SK-N-SH treated with all-trans-retinoic acid at 6 μM for 48 hours (cell line): ENCODE measurements around the gene KIF5B.

ENCODE experiments used
- ARNTL ChIP-seq: fragments of 450-650 bp; formaldehyde crosslinking; IDR thresholded peaks from 2 replicates; pipeline ENCODE4 v1.5.0; 2020; ENCODE audit warnings: low read depth, mild to moderate bottlenecking, moderate library complexity, borderline replicate concordance
- CREB5 ChIP-seq: fragments of 250-450 bp; sonication (Bioruptor Pico); IDR thresholded peaks from 2 replicates; pipeline ENCODE4 v1.5.1; 2020; ENCODE audit warnings: low read depth, mild to moderate bottlenecking, moderate library complexity
- RARB ChIP-seq: fragments of 250-450 bp; sonication (Bioruptor Pico); IDR thresholded peaks from 2 replicates; pipeline ENCODE4 v1.8.0; 2021; ENCODE audit warnings: mild to moderate bottlenecking, moderate library complexity
- ZFP3 ChIP-seq: fragments of 250-450 bp; sonication (Bioruptor Pico); IDR thresholded peaks from 2 replicates; pipeline ENCODE4 v1.5.0; 2020; ENCODE audit warnings: mild to moderate bottlenecking, moderate library complexity
- TF ChIP-seq, protein P1 (sequence below): fragments of 250-450 bp; sonication (Bioruptor Pico); IDR thresholded peaks from 2 replicates; pipeline ENCODE4 v1.8.0; 2020; ENCODE audit warnings: mild to moderate bottlenecking, moderate library complexity, borderline replicate concordance

GRCh38 chr10:32039734-32040133 lies 16.5 kb downstream of the KIF5B start:
- TF ChIP-seq, protein P1, sequence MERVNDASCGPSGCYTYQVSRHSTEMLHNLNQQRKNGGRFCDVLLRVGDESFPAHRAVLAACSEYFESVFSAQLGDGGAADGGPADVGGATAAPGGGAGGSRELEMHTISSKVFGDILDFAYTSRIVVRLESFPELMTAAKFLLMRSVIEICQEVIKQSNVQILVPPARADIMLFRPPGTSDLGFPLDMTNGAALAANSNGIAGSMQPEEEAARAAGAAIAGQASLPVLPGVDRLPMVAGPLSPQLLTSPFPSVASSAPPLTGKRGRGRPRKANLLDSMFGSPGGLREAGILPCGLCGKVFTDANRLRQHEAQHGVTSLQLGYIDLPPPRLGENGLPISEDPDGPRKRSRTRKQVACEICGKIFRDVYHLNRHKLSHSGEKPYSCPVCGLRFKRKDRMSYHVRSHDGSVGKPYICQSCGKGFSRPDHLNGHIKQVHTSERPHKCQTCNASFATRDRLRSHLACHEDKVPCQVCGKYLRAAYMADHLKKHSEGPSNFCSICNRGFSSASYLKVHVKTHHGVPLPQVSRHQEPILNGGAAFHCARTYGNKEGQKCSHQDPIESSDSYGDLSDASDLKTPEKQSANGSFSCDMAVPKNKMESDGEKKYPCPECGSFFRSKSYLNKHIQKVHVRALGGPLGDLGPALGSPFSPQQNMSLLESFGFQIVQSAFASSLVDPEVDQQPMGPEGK, result no peak
- no peak for TF ChIP-seq ARNTL (CRISPR knock-in tag)
- TF ChIP-seq CREB5, result no peak
- no peak for TF ChIP-seq RARB
- TF ChIP-seq ZFP3, result no peak
